ENCODE measurements around the gene NFE2L1.
"Not testable (repeated sequence)": the region's sequence is repeated elsewhere in the genome, so short reads cannot be mapped to it uniquely, and the experiment has no call there.

The NFE2L1 gene

GRCh38 chr17:48047741-48048383, at the start of gene NFE2L1:
Gene NFE2L1, plus strand, starts transcription at chr17:48048359. Its CDS starts 2,760 bp downstream, at chr17:48051119.
- Histone ChIP-seq H3K4me3 (ENCODE audit: low read depth, low read length) (peak within 1 kb of the TSS; percentile 89), H2AFZ (ENCODE audit: low read length, unreplicated experiment) (peak within 1 kb of the TSS; percentile 32), H3K27ac (ENCODE audit: low read depth, low read length) (peak within 1 kb of the TSS; percentile 86), H3K27me3 (ENCODE audit: insufficient read depth, low read length) (no peaks in the 10 kb centered on the region), H3K36me3 (ENCODE audit: insufficient read depth, low read length) (peaks cover 7% of the 10 kb centered on the region; the same call in 1 of the 2 replicates), H3K4me1 (ENCODE audit: control insufficient read depth, insufficient read depth, low read length, unreplicated experiment) (peaks cover 54% of the 10 kb centered on the region), H3K79me2 (ENCODE audit: control insufficient read depth, insufficient read depth, low read length, unreplicated experiment) (peaks cover 58% of the 10 kb centered on the region)

GRCh38 chr17:47999582-47999981, 48.6 kb upstream of the NFE2L1 start:
- H2AFZ ChIP-seq (ENCODE audit: low read length, unreplicated experiment): peak overlapping the region; percentile 27
- no peaks in the 10 kb centered on the region for H3K79me2 ChIP-seq (ENCODE audit: control insufficient read depth, insufficient read depth, low read length, unreplicated experiment)
- no peaks in the 10 kb centered on the region for H3K27me3 ChIP-seq (ENCODE audit: insufficient read depth, low read length)
- no peak overlapping the region for H3K27ac ChIP-seq (ENCODE audit: low read depth, low read length)
- no peak overlapping the region for H3K4me3 ChIP-seq (ENCODE audit: low read depth, low read length)
- peaks cover 11% of the 10 kb centered on the region for H3K4me1 ChIP-seq (ENCODE audit: control insufficient read depth, insufficient read depth, low read length, unreplicated experiment)
- H3K36me3 ChIP-seq (ENCODE audit: insufficient read depth, low read length): no peaks in the 10 kb centered on the region

- H3K27ac ChIP-seq (ENCODE audit: low read depth, low read length): no peak overlapping the region
- H3K4me3 ChIP-seq (ENCODE audit: low read depth, low read length): no peak overlapping the region
- no peaks in the 10 kb centered on the region for H3K36me3 ChIP-seq (ENCODE audit: insufficient read depth, low read length)
- H3K4me1 ChIP-seq (ENCODE audit: control insufficient read depth, insufficient read depth, low read length, unreplicated experiment): peaks cover 18% of the 10 kb centered on the region
- H3K79me2 ChIP-seq (ENCODE audit: control insufficient read depth, insufficient read depth, low read length, unreplicated experiment): no peaks in the 10 kb centered on the region
- H3K27me3 ChIP-seq (ENCODE audit: insufficient read depth, low read length): no peaks in the 10 kb centered on the region
- H2AFZ ChIP-seq (ENCODE audit: low read length, unreplicated experiment): no peak overlapping the region
Measured at GRCh38 chr17:48001197-48001596, 47.0 kb upstream of the NFE2L1 start.

- H3K27me3 ChIP-seq (ENCODE audit: insufficient read depth, low read length); H3K27ac ChIP-seq (ENCODE audit: low read depth, low read length); H3K4me3 ChIP-seq (ENCODE audit: low read depth, low read length); H3K79me2 ChIP-seq (ENCODE audit: control insufficient read depth, insufficient read depth, low read length, unreplicated experiment); H3K36me3 ChIP-seq (ENCODE audit: insufficient read depth, low read length); H2AFZ ChIP-seq (ENCODE audit: low read length, unreplicated experiment): not testable (repeated sequence)
- H3K4me1 ChIP-seq (ENCODE audit: control insufficient read depth, insufficient read depth, low read length, unreplicated experiment): peaks cover 18% of the 10 kb centered on the region
Measured at GRCh38 chr17:48001657-48002056, 46.5 kb upstream of the NFE2L1 start.

- Histone ChIP-seq H3K4me1 (ENCODE audit: control insufficient read depth, insufficient read depth, low read length, unreplicated experiment) (peaks cover 18% of the 10 kb centered on the region), H3K27me3 (ENCODE audit: insufficient read depth, low read length) (no peaks in the 10 kb centered on the region), H2AFZ (ENCODE audit: low read length, unreplicated experiment) (peak overlapping the region; percentile 100), H3K27ac (ENCODE audit: low read depth, low read length) (peak overlapping the region; percentile 82), H3K36me3 (ENCODE audit: insufficient read depth, low read length) (no peaks in the 10 kb centered on the region), H3K4me3 (ENCODE audit: low read depth, low read length) (no peak overlapping the region), H3K79me2 (ENCODE audit: control insufficient read depth, insufficient read depth, low read length, unreplicated experiment) (no peaks in the 10 kb centered on the region)
Measured at GRCh38 chr17:48002266-48002915, 45.8 kb upstream of the NFE2L1 start.

- Histone ChIP-seq H3K27ac (ENCODE audit: low read depth, low read length) (peak overlapping the region; percentile 82), H3K4me3 (ENCODE audit: low read depth, low read length) (no peak overlapping the region)
Measured at GRCh38 chr17:48002916-48003416, 45.2 kb upstream of the NFE2L1 start.

GRCh38 chr17:48003417-48004151, 44.6 kb upstream of the NFE2L1 start:
- Histone ChIP-seq H3K27ac (ENCODE audit: low read depth, low read length) (no peak overlapping the region), H2AFZ (ENCODE audit: low read length, unreplicated experiment) (no peak overlapping the region), H3K27me3 (ENCODE audit: insufficient read depth, low read length) (no peaks in the 10 kb centered on the region), H3K4me1 (ENCODE audit: control insufficient read depth, insufficient read depth, low read length, unreplicated experiment) (peaks cover 18% of the 10 kb centered on the region), H3K79me2 (ENCODE audit: control insufficient read depth, insufficient read depth, low read length, unreplicated experiment) (no peaks in the 10 kb centered on the region), H3K4me3 (ENCODE audit: low read depth, low read length) (no peak overlapping the region), H3K36me3 (ENCODE audit: insufficient read depth, low read length) (no peaks in the 10 kb centered on the region)

More at GRCh38 chr17:48002916-48003416, 45.2 kb upstream of the NFE2L1 start:
- peaks cover 18% of the 10 kb centered on the region for H3K4me1 ChIP-seq (ENCODE audit: control insufficient read depth, insufficient read depth, low read length, unreplicated experiment)
- H3K27me3 ChIP-seq (ENCODE audit: insufficient read depth, low read length): no peaks in the 10 kb centered on the region
- no peaks in the 10 kb centered on the region for H3K36me3 ChIP-seq (ENCODE audit: insufficient read depth, low read length)
- no peaks in the 10 kb centered on the region for H3K79me2 ChIP-seq (ENCODE audit: control insufficient read depth, insufficient read depth, low read length, unreplicated experiment)
- H2AFZ ChIP-seq (ENCODE audit: low read length, unreplicated experiment): peak overlapping the region; percentile 100

GRCh38 chr17:48004983-48005382, 43.2 kb upstream of the NFE2L1 start:
- Histone ChIP-seq H3K27me3 (ENCODE audit: insufficient read depth, low read length) (no peaks in the 10 kb centered on the region), H3K4me3 (ENCODE audit: low read depth, low read length) (no peak overlapping the region), H3K79me2 (ENCODE audit: control insufficient read depth, insufficient read depth, low read length, unreplicated experiment) (no peaks in the 10 kb centered on the region), H2AFZ (ENCODE audit: low read length, unreplicated experiment) (no peak overlapping the region), H3K36me3 (ENCODE audit: insufficient read depth, low read length) (no peaks in the 10 kb centered on the region), H3K4me1 (ENCODE audit: control insufficient read depth, insufficient read depth, low read length, unreplicated experiment) (peaks cover 18% of the 10 kb centered on the region), H3K27ac (ENCODE audit: low read depth, low read length) (no peak overlapping the region)

GRCh38 chr17:48006936-48007709, 41.0 kb upstream of the NFE2L1 start:
- Histone ChIP-seq H3K79me2 (ENCODE audit: control insufficient read depth, insufficient read depth, low read length, unreplicated experiment) (no peaks in the 10 kb centered on the region), H3K27me3 (ENCODE audit: insufficient read depth, low read length) (no peaks in the 10 kb centered on the region), H3K36me3 (ENCODE audit: insufficient read depth, low read length) (no peaks in the 10 kb centered on the region), H2AFZ (ENCODE audit: low read length, unreplicated experiment) (no peak overlapping the region), H3K27ac (ENCODE audit: low read depth, low read length) (no peak overlapping the region), H3K4me1 (ENCODE audit: control insufficient read depth, insufficient read depth, low read length, unreplicated experiment) (peaks cover 24% of the 10 kb centered on the region), H3K4me3 (ENCODE audit: low read depth, low read length) (no peak overlapping the region)

GRCh38 chr17:48010193-48010592, 38.0 kb upstream of the NFE2L1 start:
- Histone ChIP-seq H3K27ac (ENCODE audit: low read depth, low read length) (no peak overlapping the region), H2AFZ (ENCODE audit: low read length, unreplicated experiment) (no peak overlapping the region), H3K36me3 (ENCODE audit: insufficient read depth, low read length) (no peaks in the 10 kb centered on the region), H3K4me1 (ENCODE audit: control insufficient read depth, insufficient read depth, low read length, unreplicated experiment) (peaks cover 8% of the 10 kb centered on the region), H3K4me3 (ENCODE audit: low read depth, low read length) (no peak overlapping the region), H3K27me3 (ENCODE audit: insufficient read depth, low read length) (no peaks in the 10 kb centered on the region), H3K79me2 (ENCODE audit: control insufficient read depth, insufficient read depth, low read length, unreplicated experiment) (no peaks in the 10 kb centered on the region)
